ENCODE measurements around the gene PPP2R2D.

DNA sequence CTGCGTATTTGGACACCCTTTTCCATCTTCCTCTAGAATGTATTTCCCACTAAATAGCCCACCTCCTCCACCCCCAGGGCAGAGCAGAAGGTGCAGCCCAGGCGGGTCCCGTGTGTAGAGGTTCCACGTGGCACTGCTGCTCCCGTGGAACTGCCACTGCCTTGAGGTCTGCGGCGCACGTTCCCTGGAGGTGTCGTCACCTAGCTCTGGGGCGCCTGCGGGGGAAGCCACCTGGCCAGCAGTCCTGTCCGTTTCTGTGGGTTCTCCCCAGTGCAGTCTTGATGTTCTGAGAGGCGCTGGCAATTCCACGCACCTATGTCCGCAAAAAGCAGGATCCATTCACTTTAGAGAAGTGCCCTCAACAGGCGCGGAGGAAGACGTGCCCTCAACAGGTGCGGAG, 59.0 kb downstream of the PPP2R2D start:
- TF ChIP-seq, protein P1, sequence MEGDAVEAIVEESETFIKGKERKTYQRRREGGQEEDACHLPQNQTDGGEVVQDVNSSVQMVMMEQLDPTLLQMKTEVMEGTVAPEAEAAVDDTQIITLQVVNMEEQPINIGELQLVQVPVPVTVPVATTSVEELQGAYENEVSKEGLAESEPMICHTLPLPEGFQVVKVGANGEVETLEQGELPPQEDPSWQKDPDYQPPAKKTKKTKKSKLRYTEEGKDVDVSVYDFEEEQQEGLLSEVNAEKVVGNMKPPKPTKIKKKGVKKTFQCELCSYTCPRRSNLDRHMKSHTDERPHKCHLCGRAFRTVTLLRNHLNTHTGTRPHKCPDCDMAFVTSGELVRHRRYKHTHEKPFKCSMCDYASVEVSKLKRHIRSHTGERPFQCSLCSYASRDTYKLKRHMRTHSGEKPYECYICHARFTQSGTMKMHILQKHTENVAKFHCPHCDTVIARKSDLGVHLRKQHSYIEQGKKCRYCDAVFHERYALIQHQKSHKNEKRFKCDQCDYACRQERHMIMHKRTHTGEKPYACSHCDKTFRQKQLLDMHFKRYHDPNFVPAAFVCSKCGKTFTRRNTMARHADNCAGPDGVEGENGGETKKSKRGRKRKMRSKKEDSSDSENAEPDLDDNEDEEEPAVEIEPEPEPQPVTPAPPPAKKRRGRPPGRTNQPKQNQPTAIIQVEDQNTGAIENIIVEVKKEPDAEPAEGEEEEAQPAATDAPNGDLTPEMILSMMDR (IDR thresholded peaks at IDR 0.05) = no peak
- no peak for TF ChIP-seq POLR2A (IDR thresholded peaks at IDR 0.05)
- TF ChIP-seq EP300 (IDR thresholded peaks at IDR 0.05) = no peak
